K562 (cell line): Measurements from ENCODE around the gene KCNH3. TPM values are rescaled to one million over a fixed set of nuclear protein-coding genes. Genes with fewer than 3 reads are reported as not detected.

Source experiments
- ATAC-seq: fragments of 200-7000 bp; cut with Tn5 transposase; 3 replicates; pipeline ENCODE4 v1.9.1; 2020; ENCODE audit warnings: moderate library complexity
- BruUV-seq: library from RNA; stranded (reverse); fragments of 400-500 nt; replicated peaks from 2 replicates; lab custom pipeline; 2021; lab: Mats Ljungman, UMichigan
- CTCF ChIA-PET: fragments of 300-600 bp; formaldehyde crosslinking; extraction: SDS; loops from one replicate; lab custom pipeline; 2021; ENCODE audit warnings: low intra/inter-chr PET ratio; lab: Yijun Ruan, JAX
- POLR2A ChIA-PET: fragments of 300-600, 350-650 bp; sonication (Branson Sonifier 250); formaldehyde crosslinking; extraction: SDS; loops from one replicate; lab custom pipeline; 2021; ENCODE audit warnings: antibody characterized with exemption, inconsistent platforms; lab: Yijun Ruan, JAX
- DNase-seq, 4 experiments: peaks; one replicate each; pipeline versions ENCODE4 v3.0.0 to v3.0.0-alpha.2; 2011 to 2018; ENCODE audit warnings: low spot score in 3 of 4, mixed read lengths in 3 of 4; ENCODE audit errors: extremely low read depth in 1 of 4
- FAIRE-seq: peaks from 2 replicates; lab custom pipeline; 2011; peaks lifted over from hg19 to GRCh38; lab: Jason Lieb, UNC
- H2AFZ ChIP-seq: 2 replicates; pipeline ENCODE4 v1.6.0; 2011; ENCODE audit warnings: low read depth, low read length, control low read depth, inconsistent platforms
- H3K27ac ChIP-seq: fragments of 200-600 bp; 3 replicates; pipeline ENCODE4 v1.8.0; 2011; ENCODE audit warnings: low read depth, mild to moderate bottlenecking, control low read depth, inconsistent platforms, low read length, moderate library complexity, mixed read lengths; ENCODE audit errors: extremely low read depth
- H3K27me3 ChIP-seq, 2 experiments: fragments of 300-600 bp in 1 of 2; 2 replicates in 1 of 2; 3 replicates in 1 of 2; pipeline versions ENCODE4 v1.6.0 to v1.8.0; 2011; ENCODE audit warnings: inconsistent platforms in 2 of 2, low read length in 2 of 2, mild to moderate bottlenecking in 1 of 2, mixed read lengths in 1 of 2, moderate library complexity in 1 of 2; ENCODE audit not compliant: control insufficient read depth in 2 of 2, insufficient read depth in 2 of 2
- H3K36me3 ChIP-seq: fragments of 300-600 bp; 3 replicates; pipeline ENCODE4 v1.8.0; 2011; ENCODE audit warnings: mild to moderate bottlenecking, low read length, inconsistent platforms; ENCODE audit not compliant: control insufficient read depth, insufficient read depth
- H3K4me1 ChIP-seq, 2 experiments: fragments of 200-600 bp in 1 of 2; replicated peaks in 1 of 2; 2 replicates in 1 of 2; 3 replicates in 1 of 2; pipeline versions ENCODE4 v1.5.1 to v1.8.0; 2011; ENCODE audit warnings: inconsistent platforms in 2 of 2, low read length in 2 of 2, mild to moderate bottlenecking in 1 of 2, mixed read lengths in 1 of 2, moderate library complexity in 1 of 2; ENCODE audit not compliant: control insufficient read depth in 2 of 2, insufficient read depth in 2 of 2
- H3K4me2 ChIP-seq: 2 replicates; pipeline ENCODE4 v1.6.1; 2011; ENCODE audit warnings: low read length, control low read depth, inconsistent platforms, mixed read lengths; ENCODE audit not compliant: insufficient read depth
- H3K4me3 ChIP-seq: fragments of 200-600 bp; sonication (generic), shearing (Covaris generic); 2 replicates; pipeline ENCODE4 v1.5.1; 2016; ENCODE audit warnings: control low read depth, inconsistent platforms
- H3K79me2 ChIP-seq: fragments of 200-600 bp; 3 replicates; pipeline ENCODE4 v1.8.0; 2011; ENCODE audit warnings: low read length, inconsistent platforms; ENCODE audit not compliant: control insufficient read depth, insufficient read depth
- H3K9ac ChIP-seq, 2 experiments: 2 replicates each; pipeline versions ENCODE4 v1.6.0 to v1.6.1; 2011; ENCODE audit warnings: low read depth in 2 of 2, low read length in 2 of 2, control low read depth in 1 of 2, inconsistent platforms in 1 of 2, mild to moderate bottlenecking in 1 of 2, mixed read lengths in 1 of 2; ENCODE audit not compliant: insufficient read depth in 1 of 2
- H3K9me1 ChIP-seq: one replicate; pipeline ENCODE4 v1.6.0; 2011; ENCODE audit warnings: inconsistent platforms, mild to moderate bottlenecking, low read length, moderate library complexity; ENCODE audit not compliant: control insufficient read depth, insufficient read depth
- H3K9me3 ChIP-seq: replicated peaks from 2 replicates; pipeline ENCODE4 v1.5.1; 2011; ENCODE audit warnings: low read depth, low read length, inconsistent platforms; ENCODE audit not compliant: control insufficient read depth, insufficient read depth
- H4K20me1 ChIP-seq: replicated peaks from 2 replicates; pipeline ENCODE4 v1.6.1; 2011; ENCODE audit warnings: low read length, inconsistent platforms, mixed read lengths; ENCODE audit not compliant: control insufficient read depth, insufficient read depth
- HDAC8 ChIP-seq: fragments of 450-650 bp; IDR thresholded peaks from 2 replicates; pipeline ENCODE4 v1.6.1; 2016; ENCODE audit warnings: mild to moderate bottlenecking, missing genetic modification characterization, moderate library complexity, missing compliant biosample characterization
- NCOA4 ChIP-seq: fragments of 450-650 bp; IDR thresholded peaks from 2 replicates; pipeline ENCODE4 v1.6.1; 2018; ENCODE audit warnings: mild to moderate bottlenecking; ENCODE audit not compliant: partially characterized antibody
- ZNF12 ChIP-seq: sonication (generic); formaldehyde crosslinking; IDR thresholded peaks from 2 replicates; pipeline ENCODE4 v1.4.0; 2020; ENCODE audit warnings: mild to moderate bottlenecking, missing genetic modification reagents
- ZNF668 ChIP-seq: fragments of 250-450 bp; sonication (Bioruptor Pico); IDR thresholded peaks from 2 replicates; pipeline ENCODE4 v1.8.0; 2022; ENCODE audit warnings: mild to moderate bottlenecking, inconsistent platforms
- WGBS: fragments of 100-300 bp; shearing (Covaris generic); methylation state at CpG from one replicate; pipeline ENCODE4 v1.1.6; 2016; ENCODE audit warnings: low coverage, mixed read lengths; ENCODE audit not compliant: insufficient coverage; ENCODE audit errors: missing lambda C conversion rate; 5-methylcytosine and 5-hydroxymethylcytosine counted together
- in situ Hi-C: fragments of 300-500 bp; cut with MboI; formaldehyde crosslinking; loops from 4 replicates; pipeline ENCODE4 v1.15.0; 2018; ENCODE audit warnings: inconsistent platforms, mixed read lengths
- intact Hi-C: fragments of 100-400 bp; cut with micrococcal nuclease; formaldehyde crosslinking; loops from 2 replicates; pipeline ENCODE4 v1.14.2; 2022
- polyA plus RNA-seq, 8 experiments: library from polyadenylated mRNA; depleted of rRNA in 4 of 8; stranded (reverse) in 5 of 8; unstranded in 3 of 8; fragments of >200 nt; fragmentation: Nextera tagmentation in 2 of 8; fragmentation: Illumina TruSeq in 1 of 8; extraction: Ambion mirVana in 2 of 8; extraction: Trizol in 1 of 8; gene quantifications; 2 replicates each; pipeline versions ENCODE4 v1.2.1 to v1.2.3, GENCODE V29; 2011 to 2014; ENCODE audit warnings: inconsistent platforms in 1 of 8, missing spikeins in 1 of 8
- total RNA-seq, 7 experiments: library from RNA; depleted of rRNA in 6 of 7; stranded (reverse); fragments of >200 nt in 6 of 7; fragmentation: Illumina TruSeq in 2 of 7; extraction: Trizol in 2 of 7; gene quantifications; 2 replicates each; pipeline versions ENCODE4 v1.2.1 to v1.2.3, GENCODE V29; 2011 to 2021; ENCODE audit warnings: low replicate concordance in 1 of 7
- TF ChIP-seq, protein P1 (sequence below): fragments of 250-450 bp; sonication (Bioruptor Pico); IDR thresholded peaks from 2 replicates; pipeline ENCODE4 v1.4.0; 2020; ENCODE audit warnings: mild to moderate bottlenecking, moderate library complexity
- TF ChIP-seq, protein P2 (sequence below): fragments of 250-450 bp; sonication (Bioruptor Pico); IDR thresholded peaks from 2 replicates; pipeline ENCODE4 v1.8.0; 2022; ENCODE audit warnings: inconsistent platforms

KCNH3 gene
- total and polyA plus RNA-seq, 9 of the 15 experiments (the other 6 are each of a cell fraction or from before 2014, with no cell fraction given), result 0.01 to 0.09 TPM; not detected in 7

DNA sequence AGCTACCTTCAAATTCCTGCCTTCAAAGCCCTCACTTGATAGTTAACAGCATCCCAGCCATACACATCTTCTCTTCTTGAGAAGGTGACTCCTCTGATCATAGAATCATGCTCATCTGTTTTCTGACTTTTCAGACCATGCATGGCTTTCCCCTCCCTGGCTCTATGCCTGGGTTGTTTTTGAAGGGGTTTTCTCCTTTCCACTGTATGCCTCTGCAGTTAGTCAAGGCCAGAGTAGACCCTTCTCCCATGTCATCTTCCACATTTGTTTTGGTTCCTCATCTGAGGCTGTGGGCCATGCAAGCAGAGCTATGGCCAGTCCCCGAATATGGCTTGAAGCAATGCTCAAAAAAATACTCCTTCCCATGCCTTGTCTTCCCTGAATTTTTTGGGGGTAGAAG lies 43.4 kb downstream of the KCNH3 start:
- no peak for FAIRE-seq
- POLR2A ChIA-PET, result no interaction called here
- no peak overlapping the region for H2AFZ ChIP-seq
- peaks cover 4% of the 10 kb centered on the region; the same call in 2 of the 3 replicates for H3K79me2 ChIP-seq
- in situ Hi-C loops (no loop called here), intact Hi-C loops (no loop called here)
- H3K4me1 ChIP-seq, result peaks cover 5 to 19% of the 10 kb centered on the region in 2 experiments; a peak in 4 of 5 replicates
- CTCF ChIA-PET, result interaction anchor here (2.9 kb wide), 1 partner anchor 29 kb away, joined by 20 read pairs; no protein-coding TSS in a partner anchor
- H3K9ac ChIP-seq, result no peak overlapping the region
- peaks cover 16% of the 10 kb centered on the region; the same call in 1 of the 2 replicates for H4K20me1 ChIP-seq
- no peaks in the 10 kb centered on the region for H3K9me3 ChIP-seq
- DNase-seq, result no peak
- no peak overlapping the region for H3K4me2 ChIP-seq
- H3K4me3 ChIP-seq, result no peak overlapping the region
- ATAC-seq, result no peak
- peaks cover 40% of the 10 kb centered on the region; the same call in 2 of the 3 replicates for H3K36me3 ChIP-seq
- BruUV-seq, result no TSS peak
- no peak for TF ChIP-seq NCOA4
- TF ChIP-seq, protein P1, sequence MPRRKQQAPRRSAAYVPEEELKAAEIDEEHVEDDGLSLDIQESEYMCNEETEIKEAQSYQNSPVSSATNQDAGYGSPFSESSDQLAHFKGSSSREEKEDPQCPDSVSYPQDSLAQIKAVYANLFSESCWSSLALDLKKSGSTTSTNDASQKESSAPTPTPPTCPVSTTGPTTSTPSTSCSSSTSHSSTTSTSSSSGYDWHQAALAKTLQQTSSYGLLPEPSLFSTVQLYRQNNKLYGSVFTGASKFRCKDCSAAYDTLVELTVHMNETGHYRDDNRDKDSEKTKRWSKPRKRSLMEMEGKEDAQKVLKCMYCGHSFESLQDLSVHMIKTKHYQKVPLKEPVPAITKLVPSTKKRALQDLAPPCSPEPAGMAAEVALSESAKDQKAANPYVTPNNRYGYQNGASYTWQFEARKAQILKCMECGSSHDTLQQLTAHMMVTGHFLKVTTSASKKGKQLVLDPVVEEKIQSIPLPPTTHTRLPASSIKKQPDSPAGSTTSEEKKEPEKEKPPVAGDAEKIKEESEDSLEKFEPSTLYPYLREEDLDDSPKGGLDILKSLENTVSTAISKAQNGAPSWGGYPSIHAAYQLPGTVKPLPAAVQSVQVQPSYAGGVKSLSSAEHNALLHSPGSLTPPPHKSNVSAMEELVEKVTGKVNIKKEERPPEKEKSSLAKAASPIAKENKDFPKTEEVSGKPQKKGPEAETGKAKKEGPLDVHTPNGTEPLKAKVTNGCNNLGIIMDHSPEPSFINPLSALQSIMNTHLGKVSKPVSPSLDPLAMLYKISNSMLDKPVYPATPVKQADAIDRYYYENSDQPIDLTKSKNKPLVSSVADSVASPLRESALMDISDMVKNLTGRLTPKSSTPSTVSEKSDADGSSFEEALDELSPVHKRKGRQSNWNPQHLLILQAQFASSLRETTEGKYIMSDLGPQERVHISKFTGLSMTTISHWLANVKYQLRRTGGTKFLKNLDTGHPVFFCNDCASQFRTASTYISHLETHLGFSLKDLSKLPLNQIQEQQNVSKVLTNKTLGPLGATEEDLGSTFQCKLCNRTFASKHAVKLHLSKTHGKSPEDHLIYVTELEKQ (CRISPR knock-in tag), result no peak
- no peak for TF ChIP-seq HDAC8 (tag)
- no peak for TF ChIP-seq ZNF12 (CRISPR knock-in tag)
- no peak for TF ChIP-seq ZNF668 (CRISPR knock-in tag)
- TF ChIP-seq, protein P2, sequence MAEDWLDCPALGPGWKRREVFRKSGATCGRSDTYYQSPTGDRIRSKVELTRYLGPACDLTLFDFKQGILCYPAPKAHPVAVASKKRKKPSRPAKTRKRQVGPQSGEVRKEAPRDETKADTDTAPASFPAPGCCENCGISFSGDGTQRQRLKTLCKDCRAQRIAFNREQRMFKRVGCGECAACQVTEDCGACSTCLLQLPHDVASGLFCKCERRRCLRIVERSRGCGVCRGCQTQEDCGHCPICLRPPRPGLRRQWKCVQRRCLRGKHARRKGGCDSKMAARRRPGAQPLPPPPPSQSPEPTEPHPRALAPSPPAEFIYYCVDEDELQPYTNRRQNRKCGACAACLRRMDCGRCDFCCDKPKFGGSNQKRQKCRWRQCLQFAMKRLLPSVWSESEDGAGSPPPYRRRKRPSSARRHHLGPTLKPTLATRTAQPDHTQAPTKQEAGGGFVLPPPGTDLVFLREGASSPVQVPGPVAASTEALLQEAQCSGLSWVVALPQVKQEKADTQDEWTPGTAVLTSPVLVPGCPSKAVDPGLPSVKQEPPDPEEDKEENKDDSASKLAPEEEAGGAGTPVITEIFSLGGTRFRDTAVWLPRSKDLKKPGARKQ (CRISPR knock-in tag), result no peak
- TF ChIP-seq, all 486 proteins: peak for 0
- 89% methylated on average over 1 of the region's 1 CpG for WGBS
- no peaks in the 10 kb centered on the region for H3K27me3 ChIP-seq
- H3K9me1 ChIP-seq, result peaks cover 6% of the 10 kb centered on the region
- H3K27ac ChIP-seq, result no peak overlapping the region
